Umbilical cord (tissue), 2 donors: ENCODE measurements around the gene RAD51B. TPM values are rescaled to one million over a fixed set of nuclear protein-coding genes. Genes with fewer than 3 reads are reported as not detected.
A peak's percentile ranks its signal among the peaks of the same experiment; 100 is the strongest.

Source experiments
- DNase-seq: peaks from one replicate; pipeline ENCODE4 v3.0.0-alpha.2; 2015; ENCODE audit warnings: low spot score
- total RNA-seq: library from RNA; depleted of rRNA; stranded (reverse); fragments of >200 nt; gene quantifications from one replicate; pipeline ENCODE4 v1.2.3, GENCODE V29; 2014; ENCODE audit warnings: low replicate concordance; ENCODE audit not compliant: insufficient read depth

RAD51B gene
- total RNA-seq, 1 donor from 2014 or later, result 34.2 TPM

DNA sequence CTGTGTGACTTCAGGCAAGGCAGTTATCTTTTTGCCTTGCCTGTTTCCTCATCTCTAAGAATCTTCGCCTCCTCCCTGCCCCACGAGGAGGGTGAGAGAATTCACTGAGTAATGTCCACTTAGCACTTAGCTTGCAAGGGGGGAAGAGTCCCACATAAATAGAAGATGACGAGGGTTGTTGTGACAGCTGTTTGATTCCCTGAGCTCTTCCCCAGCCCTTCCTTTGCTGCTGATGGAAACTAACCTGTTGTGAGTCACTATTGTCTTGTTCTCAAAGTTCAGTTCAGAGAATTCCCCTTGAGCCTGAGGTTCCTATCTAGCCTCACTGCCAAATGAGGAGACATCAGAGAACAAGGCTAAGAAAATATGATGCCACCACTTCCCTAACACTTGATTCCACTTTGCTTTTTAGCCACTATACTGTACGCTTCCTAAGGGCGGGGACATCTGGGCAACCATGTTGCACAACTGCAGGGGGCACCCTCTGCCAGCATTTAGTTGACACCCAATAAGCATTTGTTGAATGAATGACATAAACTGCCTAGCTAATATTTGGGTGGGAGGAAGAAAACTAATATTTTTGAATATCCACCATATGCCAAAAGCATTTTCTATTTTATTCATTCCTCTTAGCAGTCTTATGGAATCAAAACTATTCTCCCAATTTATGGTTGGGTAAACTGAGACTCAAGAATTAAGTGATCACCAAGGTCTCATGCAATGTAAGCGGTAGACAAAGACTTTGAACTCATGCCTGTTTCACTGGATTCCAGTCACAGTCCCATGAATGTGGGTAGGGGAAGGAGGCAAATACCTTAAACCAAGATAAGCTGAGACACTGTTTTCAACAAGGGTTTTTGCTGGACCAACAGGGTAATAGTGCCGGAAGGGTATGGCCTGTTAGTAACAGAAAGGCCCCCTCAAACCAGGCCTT lies 895.7 kb downstream of the RAD51B start:
- DNase-seq, result no peak

DNA sequence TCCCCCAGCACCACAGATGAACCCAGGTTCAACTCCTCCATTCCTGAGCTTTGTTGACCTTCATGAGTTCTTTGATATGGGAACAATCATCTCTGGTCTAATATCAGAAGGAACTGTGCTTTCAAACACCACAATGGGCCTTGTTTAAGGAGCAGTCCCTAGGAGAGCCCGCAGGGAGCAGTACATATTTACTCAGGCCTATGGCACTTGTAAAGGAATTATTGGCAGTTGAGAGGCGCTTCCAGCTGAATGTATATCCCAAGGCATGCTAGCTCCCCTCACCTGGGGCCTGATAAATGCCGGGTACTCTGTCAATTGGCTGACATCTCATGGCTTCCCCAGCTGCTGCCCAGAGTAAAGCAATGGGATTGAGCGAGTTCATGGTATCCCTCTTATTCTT lies 897.1 kb downstream of the RAD51B start:
- DNase-seq, result no peak

DNA sequence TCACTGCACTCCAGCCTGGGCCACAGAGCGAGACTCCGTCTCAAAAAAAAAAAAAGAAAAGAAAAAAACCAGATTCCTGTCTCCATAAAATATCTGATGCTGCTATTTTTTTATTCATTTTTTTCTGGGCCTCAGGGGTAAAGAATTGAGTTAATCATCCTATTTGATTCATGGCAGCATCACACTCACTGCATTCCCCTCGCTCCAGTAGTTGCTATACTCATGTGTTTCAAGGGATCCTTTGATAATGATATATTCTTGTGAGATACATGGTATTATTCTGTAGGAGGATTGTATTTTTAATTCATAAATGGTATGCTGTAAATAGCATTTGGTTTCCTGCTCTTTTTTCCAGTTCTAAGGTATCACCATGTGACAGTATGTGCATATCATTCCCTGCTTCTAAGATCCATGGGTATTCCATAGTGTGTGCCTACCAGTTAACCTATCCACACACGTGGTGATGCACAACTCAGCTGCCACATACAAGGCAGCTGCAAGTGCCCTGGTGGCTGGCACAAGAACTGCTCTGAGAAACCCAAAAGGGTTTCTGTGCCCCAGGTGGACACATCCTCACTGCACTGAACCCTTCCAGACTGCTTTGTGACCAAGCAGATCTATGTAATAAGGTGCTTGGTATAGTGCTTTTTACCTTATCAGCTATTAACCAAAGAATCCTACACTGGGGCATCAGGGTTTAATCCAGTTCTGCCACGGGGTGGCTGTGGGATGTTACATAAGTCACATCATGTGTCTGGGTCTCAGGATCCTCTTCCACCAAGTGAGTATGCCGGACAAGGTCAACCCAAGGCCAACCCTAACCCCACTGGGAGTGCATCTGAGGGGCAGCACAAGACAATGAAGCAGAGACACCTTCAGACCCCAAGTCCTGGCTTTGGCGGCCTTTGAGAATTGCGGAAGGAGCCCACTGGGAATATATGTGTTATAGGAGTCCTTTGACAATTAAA lies 898.7 kb downstream of the RAD51B start:
- DNase-seq, result no peak

DNA sequence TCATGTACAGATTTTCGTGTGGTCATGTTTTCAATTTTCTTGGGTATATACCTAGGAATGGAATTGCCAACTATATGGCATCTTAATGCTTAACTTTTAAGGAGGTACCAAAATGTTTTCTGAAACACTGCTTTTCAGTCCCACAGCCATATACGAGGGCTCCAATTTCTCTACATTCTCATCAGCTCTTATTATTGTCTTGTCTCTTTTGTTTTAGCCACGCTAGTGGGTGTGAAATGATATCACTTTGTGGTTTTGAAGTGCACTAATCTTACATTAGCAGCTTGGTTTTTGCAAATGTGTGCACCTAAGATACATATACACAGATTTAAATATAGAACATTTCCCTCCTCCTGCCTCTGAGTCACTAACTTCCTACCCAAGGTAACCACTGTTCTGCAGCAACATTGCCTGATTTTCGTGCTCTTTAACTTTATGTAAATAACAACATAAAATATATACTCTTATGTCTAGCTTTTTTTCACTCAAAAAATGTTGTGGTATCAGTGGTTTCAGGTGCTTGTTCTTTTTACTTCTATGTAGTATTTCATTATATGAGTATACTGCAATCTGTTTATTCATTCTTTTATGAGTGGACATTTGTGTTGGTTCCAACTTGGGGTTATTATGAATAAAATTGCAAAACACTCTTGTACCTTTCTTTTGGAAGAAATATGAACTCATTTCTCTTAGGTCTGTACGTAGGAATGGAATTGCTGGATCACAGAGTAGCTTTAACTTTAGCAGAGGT lies 900.2 kb downstream of the RAD51B start:
- no peak for DNase-seq

DNA sequence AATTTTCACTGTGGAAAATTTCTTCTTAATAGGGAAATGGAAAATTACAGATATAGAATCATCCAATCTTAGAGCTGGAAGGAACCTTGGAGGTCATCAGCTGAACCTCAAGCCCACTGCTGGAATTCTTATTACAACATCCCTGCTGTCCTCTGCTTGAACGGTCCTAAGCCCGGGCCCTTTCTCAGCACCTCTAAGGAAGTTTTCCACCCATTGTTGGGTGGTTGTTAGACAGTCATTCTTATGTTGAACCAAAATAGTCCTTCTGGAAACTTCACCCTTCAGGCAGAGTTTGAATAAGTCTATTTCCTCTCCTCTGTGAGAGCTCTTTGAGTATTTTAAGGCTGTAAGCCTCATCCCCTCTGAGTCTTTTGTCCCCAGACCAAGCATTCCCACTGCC lies 902.6 kb downstream of the RAD51B start:
- no peak for DNase-seq

DNA sequence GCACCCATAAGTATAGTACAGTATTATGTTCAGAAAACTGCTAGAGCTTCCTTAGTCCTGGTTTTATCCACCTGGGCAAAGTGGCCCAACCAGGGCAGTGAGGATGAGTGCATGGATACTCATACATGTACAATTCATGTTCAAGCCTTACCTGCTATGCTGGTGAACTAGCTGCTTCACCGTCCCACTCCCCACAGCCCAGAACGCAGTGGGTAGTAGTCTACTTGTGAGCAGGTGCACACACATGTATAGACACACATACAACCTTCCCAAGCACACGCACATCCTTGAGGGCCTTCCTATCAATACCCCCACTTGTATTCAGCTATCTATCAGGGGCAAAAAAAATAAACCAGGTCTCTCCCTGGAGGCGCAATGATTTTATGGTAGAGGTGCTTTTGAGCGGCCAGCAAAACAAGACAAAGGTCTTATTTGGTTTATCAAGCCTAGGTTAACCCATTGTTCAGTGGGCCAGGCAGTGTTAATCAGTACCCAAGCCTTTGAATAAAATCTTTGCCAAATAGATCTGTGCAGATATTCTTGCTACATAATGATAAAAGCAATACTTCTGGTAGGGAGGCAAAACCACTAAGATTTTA lies 903.5 kb downstream of the RAD51B start:
- no peak for DNase-seq

DNA sequence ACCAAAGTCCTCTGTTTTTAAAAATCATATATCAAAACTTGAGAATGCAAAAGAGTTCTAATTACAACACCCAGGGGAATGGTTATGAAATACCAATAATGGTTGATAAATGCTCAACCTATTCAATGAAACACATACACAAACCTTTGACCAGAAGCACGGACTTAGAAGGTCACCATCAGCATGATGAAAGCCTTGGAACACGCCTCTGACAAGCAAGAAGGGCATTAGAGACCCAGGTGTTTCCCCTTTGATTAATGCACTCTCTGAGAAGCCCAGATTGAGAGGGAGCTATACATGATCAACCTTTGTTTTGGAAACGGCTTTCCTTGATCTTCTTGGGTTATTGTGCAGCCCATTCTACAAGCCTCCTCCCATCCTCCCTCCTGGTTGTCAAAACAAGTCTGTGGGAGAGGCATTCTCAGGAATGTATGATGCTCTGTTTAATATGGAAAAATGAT lies 904.3 kb downstream of the RAD51B start:
- DNase-seq, result no peak

DNA sequence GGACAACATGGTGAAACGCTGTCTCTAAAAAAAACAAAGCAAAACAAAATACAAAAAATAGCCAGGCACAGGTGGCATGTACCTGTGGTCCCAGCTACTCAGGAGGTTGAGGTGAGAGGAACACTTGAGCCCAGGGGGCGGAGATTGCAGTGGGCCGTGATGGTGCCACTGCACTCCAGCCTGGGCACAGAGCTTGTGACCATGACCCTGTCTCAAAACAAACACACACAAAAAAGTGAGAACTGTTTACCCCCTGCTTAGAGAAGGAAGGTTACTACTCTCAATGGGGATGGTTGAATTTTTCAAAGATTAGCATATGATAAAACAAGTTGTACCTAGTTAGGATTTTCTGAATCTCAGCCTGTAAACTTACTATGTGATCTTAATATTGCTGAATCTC lies 905.3 kb downstream of the RAD51B start:
- no peak for DNase-seq

DNA sequence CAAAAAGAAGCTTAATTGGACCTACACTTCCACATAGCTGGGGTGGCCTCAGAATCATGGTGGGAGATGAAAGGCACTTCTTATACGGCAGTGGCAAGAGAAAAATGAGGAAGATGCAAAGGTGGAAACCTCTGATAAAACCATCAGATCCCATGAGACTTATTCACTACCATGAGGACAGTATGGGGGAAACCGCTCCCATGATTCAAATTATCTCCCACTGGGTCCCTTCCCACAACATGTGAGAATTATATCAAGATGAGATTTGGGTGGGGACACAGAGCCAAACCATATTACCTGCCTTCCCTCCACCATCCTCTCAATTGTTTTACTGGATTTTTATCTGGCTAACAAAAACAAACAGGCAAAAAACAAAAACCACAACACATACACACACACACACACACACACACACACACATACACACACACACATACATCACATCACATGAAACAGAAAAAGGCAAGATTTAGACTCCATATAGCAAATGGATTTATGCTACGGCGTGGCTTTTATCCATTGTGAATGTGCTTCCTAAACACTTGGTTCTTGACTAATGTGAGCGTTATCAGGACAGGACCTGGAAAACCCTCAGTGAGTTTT lies 906.6 kb downstream of the RAD51B start:
- no peak for DNase-seq

DNA sequence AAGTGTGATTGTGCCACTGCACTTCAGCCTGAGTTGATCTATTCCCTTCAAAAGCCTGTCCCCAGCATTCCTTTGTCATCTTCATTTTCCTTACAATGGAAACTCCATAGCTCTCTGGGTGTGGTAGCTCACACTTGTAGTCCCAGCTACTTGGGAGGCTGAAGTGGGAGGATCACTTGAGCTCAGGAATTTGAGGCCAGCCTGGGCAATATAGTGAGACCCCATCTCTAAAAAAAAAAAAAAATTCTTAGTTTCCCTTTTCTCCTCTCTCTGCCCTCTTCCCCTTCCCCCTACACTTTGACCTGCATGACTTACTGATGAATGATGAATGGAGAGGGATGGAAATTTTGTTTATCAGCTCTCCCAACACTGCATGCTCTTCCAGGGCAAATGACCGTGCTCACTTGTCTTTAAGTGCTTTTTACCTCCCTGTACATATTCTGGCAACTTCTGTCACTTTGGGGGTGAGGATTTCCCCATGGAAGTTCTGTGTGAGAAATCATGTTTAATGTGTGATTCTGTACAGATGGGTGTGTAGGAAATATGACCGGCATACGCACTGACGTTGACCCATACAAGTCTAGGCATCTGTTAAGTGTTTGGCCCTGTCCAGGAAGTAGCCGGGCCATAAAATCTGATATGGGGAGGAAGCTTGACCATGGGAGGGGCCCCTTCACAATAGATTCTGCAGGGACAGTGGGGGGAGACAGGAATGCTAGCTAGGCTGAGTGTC lies 907.9 kb downstream of the RAD51B start:
- no peak for DNase-seq

DNA sequence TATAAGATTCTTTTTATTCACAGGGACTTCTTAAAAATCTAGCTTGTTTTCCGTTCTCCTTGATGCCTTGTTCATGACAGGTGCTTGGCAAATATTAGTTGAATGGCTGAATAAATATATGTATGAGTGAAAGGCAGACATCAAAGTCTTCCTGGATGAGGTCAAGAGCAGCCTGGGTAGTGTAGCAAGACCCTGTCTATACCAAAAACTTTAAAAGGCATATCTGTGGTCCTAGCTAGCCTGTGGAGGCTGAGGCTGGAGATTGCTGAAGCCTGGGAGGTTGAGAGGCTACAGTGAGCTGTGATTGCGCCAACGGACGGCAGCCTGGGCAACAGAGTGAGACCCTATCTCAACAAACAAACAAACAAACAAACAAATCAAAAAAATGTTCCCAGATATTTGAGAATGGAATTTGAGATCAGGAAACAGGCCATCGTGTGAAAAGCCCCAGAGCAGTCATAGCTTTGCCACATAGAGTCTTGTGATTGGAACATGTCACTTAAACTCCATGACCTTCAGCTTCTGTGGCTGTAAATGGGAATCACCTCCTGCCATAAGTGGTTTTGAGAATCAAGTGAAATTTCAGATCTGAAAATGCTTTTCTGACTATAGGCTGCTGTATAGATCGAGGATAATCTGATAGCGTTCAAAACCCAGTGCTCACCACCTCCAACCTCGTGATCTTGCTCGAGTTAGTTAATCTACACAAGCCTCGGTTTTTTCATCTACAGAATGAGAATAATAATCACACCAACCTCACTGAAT lies 908.9 kb downstream of the RAD51B start:
- DNase-seq, result no peak

DNA sequence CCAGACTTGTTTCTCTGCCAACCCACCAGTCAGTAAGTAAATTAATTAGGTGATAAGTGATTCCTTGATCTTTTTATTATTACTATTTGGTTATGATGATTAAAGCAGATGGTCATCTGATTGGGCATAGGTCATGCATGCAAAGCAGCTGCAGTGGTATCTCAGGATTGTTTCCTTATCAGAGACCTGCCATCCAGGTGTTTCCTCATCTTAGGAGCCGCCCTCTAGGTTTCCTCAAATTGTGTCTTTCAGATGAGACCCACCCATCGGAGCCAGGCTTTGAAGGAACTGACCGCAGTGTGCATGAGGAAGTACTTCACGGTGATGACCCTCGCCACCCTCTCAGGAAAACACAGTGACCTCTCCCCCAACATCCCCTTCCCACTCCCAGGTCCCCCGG lies 910.0 kb downstream of the RAD51B start:
- DNase-seq, result no peak

DNA sequence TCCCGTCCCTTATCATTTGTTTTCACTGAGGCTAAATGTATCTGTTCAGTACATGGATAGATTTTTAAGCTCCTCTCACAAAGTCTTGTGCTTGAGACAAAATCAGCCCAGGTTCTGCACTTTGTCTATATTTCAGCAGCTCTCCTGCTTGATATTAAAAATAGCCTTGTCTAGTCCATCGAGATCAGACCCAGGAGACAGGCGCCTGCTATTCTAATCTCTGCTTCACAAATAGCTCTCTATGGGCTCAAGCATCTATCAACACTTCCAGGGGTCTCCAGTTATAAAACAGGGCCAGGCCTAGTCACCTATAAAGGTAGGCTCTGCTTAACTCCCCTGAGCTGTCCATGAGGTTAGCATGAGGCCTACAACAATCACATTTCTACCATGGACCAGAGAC lies 910.8 kb downstream of the RAD51B start:
- peak; percentile 92 for DNase-seq

DNA sequence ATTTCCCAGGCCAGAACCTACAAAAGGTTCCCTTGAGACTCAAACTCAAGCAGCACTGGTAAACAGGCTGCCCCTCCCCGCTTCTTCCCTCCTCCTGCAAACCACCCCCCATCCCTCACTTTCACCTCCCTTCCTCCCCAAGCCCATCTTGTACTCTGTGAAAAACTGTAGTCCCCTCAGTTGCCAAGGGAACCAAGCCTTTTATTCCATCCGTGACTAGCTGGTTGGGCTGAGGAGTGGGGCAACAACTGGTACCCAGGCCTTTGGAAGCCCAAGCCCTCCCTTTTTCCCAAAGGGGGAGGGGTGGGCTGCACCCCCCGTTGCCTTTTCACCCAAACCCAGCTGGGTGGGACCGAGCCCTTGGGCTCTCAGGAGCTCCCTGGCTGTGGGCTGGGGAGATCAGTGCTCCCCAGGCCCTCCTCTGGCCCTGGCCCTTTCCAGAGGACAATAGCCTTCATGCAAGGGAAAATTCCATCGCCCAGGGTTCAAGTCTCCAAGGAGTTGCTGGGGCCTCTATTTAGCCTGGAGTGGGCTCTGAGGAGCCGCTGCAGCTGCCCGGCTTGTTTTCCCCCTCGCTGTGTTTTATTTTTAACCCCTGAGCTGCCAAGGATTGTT lies 911.3 kb downstream of the RAD51B start:
- DNase-seq, result no peak

DNA sequence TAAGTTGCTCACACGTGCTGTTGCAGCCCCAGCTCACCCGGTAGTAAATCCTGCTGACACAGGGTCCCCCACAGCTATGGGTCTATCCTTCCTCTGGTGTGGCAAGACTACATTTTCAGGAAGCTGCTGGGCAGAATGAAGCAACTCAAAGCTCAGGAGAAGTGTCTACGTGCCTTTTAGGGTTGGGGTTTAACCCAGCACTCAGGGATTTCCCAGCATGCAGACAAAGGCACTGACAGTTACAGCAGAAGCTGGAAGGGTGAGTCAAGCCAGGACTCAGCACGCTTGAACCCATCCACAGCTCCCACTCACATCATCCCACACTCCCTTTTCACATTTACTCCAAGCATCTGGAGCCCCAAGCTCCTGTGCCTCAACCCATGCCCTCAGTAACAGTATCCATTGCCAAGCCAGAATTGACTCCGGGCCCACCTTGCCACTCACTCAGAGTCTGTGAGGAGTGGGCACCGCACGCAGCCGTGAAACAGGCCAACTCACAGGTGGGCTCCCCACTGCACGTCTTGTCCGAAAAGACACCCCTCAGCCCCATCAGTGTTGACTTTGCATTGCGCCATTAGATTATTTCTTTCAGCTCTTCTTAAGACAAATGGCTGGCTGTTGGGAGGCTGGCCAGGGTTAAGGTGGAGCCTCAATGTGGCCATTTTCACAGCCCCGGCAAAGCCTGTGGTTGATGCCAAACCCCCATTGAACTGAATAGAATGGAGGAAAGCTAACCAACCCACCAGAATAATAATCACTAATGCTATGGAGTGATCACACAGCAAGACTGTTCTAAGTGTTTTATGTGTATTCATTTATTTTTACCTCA lies 913.7 kb downstream of the RAD51B start:
- DNase-seq, result peak; percentile 76

DNA sequence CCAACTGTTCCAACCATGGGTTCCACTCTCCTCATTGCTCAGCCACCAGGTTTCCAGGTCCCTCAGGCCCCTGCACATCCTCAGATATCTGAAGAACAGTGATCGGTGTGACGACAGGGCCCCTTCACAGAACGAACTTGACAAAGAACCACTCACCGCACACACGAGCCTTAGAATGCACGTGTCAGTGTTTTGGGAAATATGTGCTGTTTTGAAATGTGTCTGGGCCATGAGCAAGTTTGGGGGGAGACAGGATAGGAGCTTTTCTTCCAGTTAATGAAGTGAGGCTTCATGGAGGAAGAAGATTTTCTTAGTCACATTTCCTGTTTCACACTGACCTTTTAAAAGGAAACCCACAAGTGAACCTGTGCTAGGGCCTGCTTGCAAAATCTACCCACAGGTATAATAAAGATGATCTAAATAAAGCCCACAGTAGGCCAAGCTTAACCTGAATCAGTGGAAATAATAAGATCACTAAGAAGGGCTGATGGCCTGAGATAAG lies 914.7 kb downstream of the RAD51B start:
- no peak for DNase-seq

DNA sequence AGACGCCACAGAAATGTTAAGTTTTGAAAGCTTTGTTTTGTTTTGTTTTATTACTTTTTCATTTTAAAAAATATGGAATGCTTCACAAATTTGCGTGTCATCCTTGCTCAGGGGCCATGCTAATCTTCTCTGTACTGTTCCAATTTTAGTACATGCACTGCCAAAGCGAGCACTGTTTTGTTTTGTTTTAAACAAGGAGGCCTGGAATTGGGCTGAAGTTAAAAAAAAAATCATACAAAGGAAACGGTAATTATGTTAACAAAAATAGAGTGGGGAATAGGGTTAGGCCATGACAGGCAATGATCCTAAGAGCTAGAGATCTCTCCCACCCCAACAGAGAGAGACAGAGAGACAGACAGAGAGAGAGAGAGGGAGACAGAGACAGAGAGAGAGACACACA lies 916.3 kb downstream of the RAD51B start:
- DNase-seq, result no peak

DNA sequence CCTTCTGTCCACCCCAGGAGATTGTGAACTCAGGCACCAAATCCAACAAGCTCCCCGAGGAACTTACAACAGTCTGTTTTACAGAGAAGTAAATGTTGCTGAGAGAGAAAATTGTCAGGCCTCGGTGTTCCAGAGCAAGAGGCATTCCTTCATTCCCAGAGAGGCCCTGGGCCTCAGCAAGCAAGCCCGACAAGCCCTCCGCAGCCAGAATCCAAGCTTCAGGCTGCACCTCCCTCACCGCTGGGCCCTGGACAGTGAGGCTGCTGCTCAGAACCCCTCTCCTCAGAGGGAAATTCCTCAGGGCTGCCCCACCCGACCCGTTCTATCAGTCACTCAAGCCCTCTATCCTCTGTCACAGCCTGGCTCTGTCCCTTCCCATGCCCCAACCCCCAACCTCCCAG lies 916.9 kb downstream of the RAD51B start:
- peak; percentile 82 for DNase-seq
